B cell (primary cell): ENCODE results near the gene RPL22. TPM values are rescaled to one million over a fixed set of nuclear protein-coding genes. Genes with fewer than 3 reads are reported as not detected.

Source experiments
- ATAC-seq: fragments of 200-7000 bp; cut with Tn5 transposase; one replicate; pipeline ENCODE4 v1.10.0; 2021; ENCODE audit warnings: low read depth, mild to moderate bottlenecking, moderate number of reproducible peaks, moderate library complexity
- CTCF ChIA-PET: fragments of 350-600 bp; sonication (Branson Sonifier 250); formaldehyde crosslinking; loops from one replicate; lab custom pipeline; 2021; ENCODE audit warnings: antibody characterized with exemption, inconsistent platforms; lab: Charles Lee
- POLR2A ChIA-PET: fragments of 350-600 bp; sonication (Branson Sonifier 250); formaldehyde crosslinking; loops from one replicate; lab custom pipeline; 2021; ENCODE audit warnings: antibody characterized with exemption; lab: Charles Lee
- DNase-seq: peaks from one replicate; pipeline ENCODE4 v3.0.0; 2013
- H2AFZ ChIP-seq: 2 replicates; pipeline ENCODE4 v1.6.1; 2012; ENCODE audit warnings: mild to moderate bottlenecking, low read depth, low read length; ENCODE audit not compliant: insufficient read depth, poor library complexity, severe bottlenecking
- H3K27ac ChIP-seq, 2 donors: 1 replicate in 1 of 2; 2 replicates in 1 of 2; pipeline ENCODE4 v1.5.1; 2012 to 2013; ENCODE audit warnings: low read length in 2 of 2, mild to moderate bottlenecking in 2 of 2, moderate library complexity in 1 of 2
- H3K27me3 ChIP-seq, 4 experiments: fragments of 200-600 bp in 1 of 4; sonication (generic) in 1 of 4; replicated peaks in 1 of 4; 1 replicate in 2 of 4; 2 replicates in 2 of 4; pipeline versions ENCODE4 v1.6.1 to v1.7.0; 2013 to 2016; ENCODE audit warnings: low read length in 3 of 4, mild to moderate bottlenecking in 2 of 4, mixed read lengths in 1 of 4, moderate library complexity in 1 of 4; ENCODE audit not compliant: insufficient read depth in 4 of 4, control insufficient read depth in 3 of 4; ENCODE audit errors: control extremely low read depth in 1 of 4
- H3K36me3 ChIP-seq, 2 experiments: replicated peaks in 1 of 2; 1 replicate in 1 of 2; 2 replicates in 1 of 2; pipeline versions ENCODE4 v1.6.1 to v1.7.1; 2013; ENCODE audit warnings: low read length in 1 of 2; ENCODE audit not compliant: insufficient read depth in 2 of 2, control insufficient read depth in 1 of 2; ENCODE audit errors: control extremely low read depth in 1 of 2, extremely low read depth in 1 of 2
- H3K4me1 ChIP-seq, 2 donors: fragments of 200-600 bp in 1 of 2; sonication (generic) in 1 of 2; 1 replicate in 1 of 2; 2 replicates in 1 of 2; pipeline versions ENCODE4 v1.5.1 to v1.6.1; 2013 to 2017; ENCODE audit warnings: low read length in 2 of 2; ENCODE audit not compliant: control insufficient read depth in 2 of 2, insufficient read depth in 2 of 2
- H3K4me2 ChIP-seq: replicated peaks from 2 replicates; pipeline ENCODE3; 2012; ENCODE audit warnings: mild to moderate bottlenecking, low read depth, low read length; ENCODE audit not compliant: poor library complexity, severe bottlenecking
- H3K4me3 ChIP-seq, 5 experiments: fragments of 200-600 bp in 1 of 5; sonication (generic) in 1 of 5; 1 replicate in 3 of 5; 2 replicates in 2 of 5; pipeline versions ENCODE4 v1.5.1 to v1.7.0; 2011 to 2016; ENCODE audit warnings: low read length in 4 of 5, mild to moderate bottlenecking in 4 of 5, low read depth in 2 of 5, control low read depth in 1 of 5, moderate library complexity in 1 of 5; ENCODE audit not compliant: insufficient read depth in 1 of 5; ENCODE audit errors: control extremely low read depth in 1 of 5, extremely low read depth in 1 of 5
- H3K79me2 ChIP-seq: fragments of 200-600 bp; sonication (generic); one replicate; pipeline ENCODE4 v1.6.0; 2016; ENCODE audit warnings: low read length; ENCODE audit not compliant: control insufficient read depth, insufficient read depth
- H3K9ac ChIP-seq: fragments of 200-600 bp; sonication (generic); 2 replicates; pipeline ENCODE4 v1.6.1; 2017; ENCODE audit warnings: mild to moderate bottlenecking, low read length, moderate library complexity
- H3K9me3 ChIP-seq, 3 donors: one replicate each; pipeline versions ENCODE4 v1.6.1 to v1.7.1; 2013; ENCODE audit warnings: low read length in 2 of 3; ENCODE audit not compliant: control insufficient read depth in 2 of 3, insufficient read depth in 1 of 3; ENCODE audit errors: control extremely low read depth in 1 of 3
- H4K20me1 ChIP-seq: 2 replicates; pipeline ENCODE4 v1.6.0; 2012; ENCODE audit warnings: mild to moderate bottlenecking, low read length; ENCODE audit not compliant: insufficient read depth, control insufficient read depth, poor library complexity, severe bottlenecking
- H3K27ac Mint-ChIP-seq: one replicate; pipeline ENCODE4 v1.8.0; 2021; ENCODE audit warnings: mixed read lengths
- H3K27me3 Mint-ChIP-seq: one replicate; pipeline ENCODE4 v1.8.0; 2021; ENCODE audit warnings: mixed read lengths
- H3K4me1 Mint-ChIP-seq: one replicate; pipeline ENCODE4 v1.8.0; 2021; ENCODE audit warnings: mixed read lengths
- H3K4me3 Mint-ChIP-seq: one replicate; pipeline ENCODE4 v1.8.0; 2021; ENCODE audit warnings: mixed read lengths
- H3K9me3 Mint-ChIP-seq: one replicate; pipeline ENCODE4 v1.8.0; 2022; ENCODE audit warnings: mixed read lengths; ENCODE audit not compliant: insufficient read depth
- CTCF ChIP-seq: fragments of 200-600 bp; IDR thresholded peaks from one replicate; pipeline ENCODE4 v1.8.0; 2022; ENCODE audit warnings: antibody characterized with exemption, mild to moderate bottlenecking
- EZH2 ChIP-seq: IDR thresholded peaks from 2 replicates; pipeline ENCODE4 v1.6.1; 2012; ENCODE audit warnings: borderline replicate concordance, low read depth, mild to moderate bottlenecking, moderate library complexity, low read length; ENCODE audit not compliant: insufficient read depth, poor library complexity, severe bottlenecking
- WGBS: methylation state at CpG from one replicate; pipeline ENCODE4 v1.1.5; 2013; ENCODE audit warnings: missing lambda C conversion rate; ENCODE audit not compliant: insufficient coverage; 5-methylcytosine and 5-hydroxymethylcytosine counted together
- intact Hi-C: fragments of 100-400 bp; cut with micrococcal nuclease; formaldehyde crosslinking; loops from one replicate; pipeline ENCODE4 v1.10.0; 2022
- polyA plus RNA-seq: library from polyadenylated mRNA; depleted of rRNA; stranded (reverse); fragments of >200 nt; gene quantifications from 2 replicates; pipeline ENCODE4 v1.2.3, GENCODE V29; 2012
- total RNA-seq, 2 donors: library from RNA; stranded (reverse); fragments of 120-200 nt in 1 of 2; gene quantifications; 1 replicate in 1 of 2; 2 replicates in 1 of 2; pipeline versions ENCODE4 v1.2.3 to v1.2.4, GENCODE V29; 2013 to 2022

Gene RPL22
- total and polyA plus RNA-seq, 2 donors (not counting 1 experiment from before 2014, with no cell fraction given) = 70.9 to 471 TPM

GRCh38 chr1:6218375-6219164 is 19.2 kb upstream of the RPL22 start:
- Histone ChIP-seq H3K9ac (no peak overlapping the region), H3K27me3 (peaks cover 0 to 8% (median 0%) of the 10 kb centered on the region in 4 experiments), H2AFZ (no peak overlapping the region), H3K4me1 (no peaks in the 10 kb centered on the region), H3K79me2 (no peaks in the 10 kb centered on the region), H3K9me3 (no peaks in the 10 kb centered on the region), H3K4me3 (no peak overlapping the region), H3K4me2 (no peak overlapping the region), H4K20me1 (no peaks in the 10 kb centered on the region), H3K36me3 (peaks cover 2 to 16% of the 10 kb centered on the region in 2 experiments), H3K27ac (no peak overlapping the region)
- DNase-seq (no peak), ATAC-seq (no peak)
- intact Hi-C loops = no loop called here
- TF ChIP-seq EZH2 = no peak
- TF ChIP-seq CTCF = no peak
- ChIA-PET POLR2A (interaction anchor here (0.6 kb wide), 1 partner anchor 16 kb away, joined by 4 read pairs; no protein-coding TSS in a partner anchor), CTCF (interaction anchor here (0.5 kb wide), 1 partner anchor 156 kb away, joined by 4 read pairs; no protein-coding TSS in a partner anchor)
- no peak overlapping the region for H3K4me3 Mint-ChIP-seq
- 84% methylated on average over 15 of the region's 16 CpGs for WGBS
- H3K27ac Mint-ChIP-seq = no peak overlapping the region
- H3K9me3 Mint-ChIP-seq = no peaks in the 10 kb centered on the region
- H3K4me1 Mint-ChIP-seq = peaks cover under 1% of the 10 kb centered on the region
- peaks cover 23% of the 10 kb centered on the region for H3K27me3 Mint-ChIP-seq
